Measurements from ENCODE around the gene TJAP1. TPM values are rescaled to one million over a fixed set of nuclear protein-coding genes. Genes with fewer than 3 reads are reported as not detected.
A peak's percentile ranks its signal among the peaks of the same experiment; 100 is the strongest.

The TJAP1 gene
- total RNA-seq, 2 donors from 2014 or later, result 15.8 to 22.0 TPM

DNA sequence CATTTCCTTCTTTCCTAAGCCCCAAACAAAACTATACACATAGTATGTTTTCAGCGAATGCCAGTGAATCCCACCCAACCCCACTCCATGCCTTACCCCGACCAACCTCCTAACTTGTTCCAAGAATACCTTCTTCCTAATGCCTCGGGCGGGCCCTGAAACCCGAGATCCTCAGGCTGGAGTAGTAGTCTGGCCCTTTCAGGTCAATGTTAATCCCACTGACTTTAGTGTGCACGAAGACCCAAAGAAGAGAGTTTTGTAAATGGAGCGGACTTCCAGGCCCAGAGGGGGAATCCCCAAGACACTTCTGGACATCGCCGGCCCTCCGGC, 39.0 kb downstream of the TJAP1 start:
- Histone ChIP-seq H3K4me3 (peak overlapping the region; percentile 83 to 91), H3K27ac (peak overlapping the region; percentile 87 to 92), H3K36me3 (peaks cover 62% of the 10 kb centered on the region), H3K27me3 (no peaks in the 10 kb centered on the region), H3K4me1 (peaks cover 0 to 50% of the 10 kb centered on the region in 2 donors), H3K9me3 (no peaks in the 10 kb centered on the region)
- DNase-seq (ENCODE audit: low spot score), result no peak
- TF ChIP-seq, protein P1, sequence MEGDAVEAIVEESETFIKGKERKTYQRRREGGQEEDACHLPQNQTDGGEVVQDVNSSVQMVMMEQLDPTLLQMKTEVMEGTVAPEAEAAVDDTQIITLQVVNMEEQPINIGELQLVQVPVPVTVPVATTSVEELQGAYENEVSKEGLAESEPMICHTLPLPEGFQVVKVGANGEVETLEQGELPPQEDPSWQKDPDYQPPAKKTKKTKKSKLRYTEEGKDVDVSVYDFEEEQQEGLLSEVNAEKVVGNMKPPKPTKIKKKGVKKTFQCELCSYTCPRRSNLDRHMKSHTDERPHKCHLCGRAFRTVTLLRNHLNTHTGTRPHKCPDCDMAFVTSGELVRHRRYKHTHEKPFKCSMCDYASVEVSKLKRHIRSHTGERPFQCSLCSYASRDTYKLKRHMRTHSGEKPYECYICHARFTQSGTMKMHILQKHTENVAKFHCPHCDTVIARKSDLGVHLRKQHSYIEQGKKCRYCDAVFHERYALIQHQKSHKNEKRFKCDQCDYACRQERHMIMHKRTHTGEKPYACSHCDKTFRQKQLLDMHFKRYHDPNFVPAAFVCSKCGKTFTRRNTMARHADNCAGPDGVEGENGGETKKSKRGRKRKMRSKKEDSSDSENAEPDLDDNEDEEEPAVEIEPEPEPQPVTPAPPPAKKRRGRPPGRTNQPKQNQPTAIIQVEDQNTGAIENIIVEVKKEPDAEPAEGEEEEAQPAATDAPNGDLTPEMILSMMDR (IDR thresholded peaks at IDR 0.05), result no peak

DNA sequence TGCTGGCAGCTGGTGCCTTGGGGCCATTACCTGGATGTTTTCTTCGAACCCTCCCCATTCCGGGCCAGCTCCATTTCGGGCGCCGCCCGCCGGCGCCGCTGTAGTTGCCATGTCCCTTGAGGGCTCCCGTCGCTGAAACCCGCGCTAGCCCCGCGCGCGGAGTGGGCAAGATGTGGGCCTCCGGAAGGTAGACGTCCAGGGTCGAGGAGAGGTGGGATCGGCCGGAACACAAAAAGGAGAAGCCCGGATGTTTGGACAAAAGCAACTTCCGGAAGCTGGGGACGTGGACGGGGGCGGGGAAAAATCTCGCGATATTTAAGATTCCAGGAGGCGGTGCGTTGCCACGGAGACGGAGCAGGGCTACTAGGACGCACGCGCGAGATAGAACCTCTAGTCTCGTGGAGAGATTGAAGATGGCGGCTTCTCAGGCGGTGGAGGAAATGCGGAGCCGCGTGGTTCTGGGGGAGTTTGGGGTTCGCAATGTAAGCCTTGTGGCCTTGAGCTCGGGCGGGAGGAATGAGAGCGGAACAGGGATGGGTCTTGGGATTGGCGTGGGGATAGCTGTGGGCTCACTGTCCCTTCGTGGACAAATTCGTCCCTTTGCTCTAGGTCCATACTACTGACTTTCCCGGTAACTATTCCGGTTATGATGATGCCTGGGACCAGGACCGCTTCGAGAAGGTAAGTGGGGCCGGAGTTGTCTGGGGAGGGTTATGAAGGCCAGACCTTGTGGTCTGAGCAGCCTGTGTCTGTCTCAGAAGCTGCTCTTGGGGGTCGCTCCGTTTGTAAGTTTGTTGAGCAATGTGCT, 39.5 kb downstream of the TJAP1 start, which contains the start of the genes POLR1C and YIPF3:
TSS of gene POLR1C (plus strand) at position 393 of the 808 bp plus-strand sequence. CDS start at position 414, 21 bp downstream.
TSS of gene YIPF3 (minus strand) at position 230 of the 808 bp plus-strand sequence. CDS start at position 111, 119 bp downstream.
- Histone ChIP-seq H3K4me1 (peaks cover 0 to 44% of the 10 kb centered on the region in 2 donors), H3K27ac (peak within 1 kb of the TSS; percentile 87 to 92), H3K36me3 (peaks cover 62% of the 10 kb centered on the region), H3K4me3 (peak within 1 kb of the TSS; percentile 83 to 91), H3K9me3 (no peaks in the 10 kb centered on the region), H3K27me3 (no peaks in the 10 kb centered on the region)
- TF ChIP-seq, protein P1 (IDR thresholded peaks at IDR 0.05), result no peak
- DNase-seq (ENCODE audit: low spot score), result peak; percentile 98

- TF ChIP-seq, protein P1 (IDR thresholded peaks at IDR 0.05), result no peak
- Histone ChIP-seq H3K4me1 (peaks cover 0 to 36% of the 10 kb centered on the region in 2 donors), H3K36me3 (peaks cover 62% of the 10 kb centered on the region), H3K27ac (peak overlapping the region in 1 of 2 donors; percentile 87), H3K9me3 (no peaks in the 10 kb centered on the region), H3K4me3 (peak overlapping the region; percentile 83 to 91), H3K27me3 (no peaks in the 10 kb centered on the region)
- DNase-seq (ENCODE audit: low spot score), result no peak
Observed at GRCh38 chr6:43517505-43518357, 40.4 kb downstream of the TJAP1 start.

DNA sequence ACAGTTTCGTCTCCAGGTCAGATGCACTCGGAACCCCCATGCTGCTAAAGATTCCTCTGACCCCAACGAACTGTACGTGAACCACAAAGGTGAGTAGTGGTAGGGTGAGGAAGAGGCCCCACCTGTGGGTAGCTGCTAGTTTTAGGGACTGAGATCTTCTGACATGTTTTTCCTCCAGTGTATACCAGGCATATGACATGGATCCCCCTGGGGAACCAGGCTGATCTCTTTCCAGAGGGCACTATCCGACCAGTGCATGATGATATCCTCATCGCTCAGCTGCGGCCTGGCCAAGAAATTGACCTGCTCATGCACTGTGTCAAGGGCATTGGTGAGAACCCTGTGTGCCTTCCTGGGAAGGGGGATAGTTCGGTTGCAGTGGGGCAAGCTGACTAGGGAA, 42.7 kb downstream of the TJAP1 start:
- no peak overlapping the region for H3K4me3 ChIP-seq
- TF ChIP-seq, protein P1 (IDR thresholded peaks at IDR 0.05), result no peak
- H3K9me3 ChIP-seq, result no peaks in the 10 kb centered on the region
- no peaks in the 10 kb centered on the region for H3K27me3 ChIP-seq
- H3K27ac ChIP-seq, result no peak overlapping the region
- H3K4me1 ChIP-seq, result peaks cover 0 to 27% of the 10 kb centered on the region in 2 donors
- H3K36me3 ChIP-seq, result peaks cover 66% of the 10 kb centered on the region
- DNase-seq (ENCODE audit: low spot score), result no peak

GRCh38 chr6:43521836-43522235, 44.5 kb downstream of the TJAP1 start:
- DNase-seq (ENCODE audit: low spot score), result no peak
- no peaks in the 10 kb centered on the region for H3K27me3 ChIP-seq
- H3K9me3 ChIP-seq, result no peaks in the 10 kb centered on the region
- H3K27ac ChIP-seq, result no peak overlapping the region
- peaks cover 0 to 16% of the 10 kb centered on the region in 2 donors for H3K4me1 ChIP-seq
- H3K4me3 ChIP-seq, result no peak overlapping the region
- TF ChIP-seq, protein P1 (IDR thresholded peaks at IDR 0.05), result no peak
- H3K36me3 ChIP-seq, result peaks cover 77% of the 10 kb centered on the region
